IPS-18c (cell line): ENCODE results near the gene IDI2.
"Not testable (repeated sequence)": the region's sequence is repeated elsewhere in the genome, so short reads cannot be mapped to it uniquely, and the experiment has no call there.

ENCODE experiments used
- H3K4me3 ChIP-seq: 2 replicates; pipeline ENCODE4 v1.7.0; 2013; ENCODE audit warnings: low read depth, mild to moderate bottlenecking, low read length, moderate library complexity; ENCODE audit not compliant: insufficient read depth
- H3K9me3 ChIP-seq: one replicate; pipeline ENCODE4 v1.6.1; 2013; ENCODE audit warnings: mild to moderate bottlenecking, low read length, moderate library complexity; ENCODE audit not compliant: control insufficient read depth, insufficient read depth

IDI2 gene

GRCh38 chr10:1022413-1022812, 3.2 kb downstream of the IDI2 start:
- Histone ChIP-seq H3K9me3 (no peaks in the 10 kb centered on the region), H3K4me3 (no peak overlapping the region)

GRCh38 chr10:1020958-1021357, 4.7 kb downstream of the IDI2 start:
- H3K9me3 ChIP-seq, result no peaks in the 10 kb centered on the region
- no peak overlapping the region for H3K4me3 ChIP-seq

GRCh38 chr10:1020460-1020859, 5.2 kb downstream of the IDI2 start:
- Histone ChIP-seq H3K9me3 (no peaks in the 10 kb centered on the region), H3K4me3 (no peak overlapping the region)

GRCh38 chr10:1019362-1019761, 6.3 kb downstream of the IDI2 start:
- no peak overlapping the region for H3K4me3 ChIP-seq
- H3K9me3 ChIP-seq, result no peaks in the 10 kb centered on the region

- Histone ChIP-seq H3K4me3 (no peak overlapping the region), H3K9me3 (no peaks in the 10 kb centered on the region)
These were observed 10.0 kb downstream of the IDI2 start for GRCh38 chr10:1015688-1016087.

- Histone ChIP-seq H3K4me3 (no peak overlapping the region), H3K9me3 (no peaks in the 10 kb centered on the region)
These were observed 14.0 kb downstream of the IDI2 start for GRCh38 chr10:1011696-1012095.

GRCh38 chr10:1010703-1011102, 15.0 kb downstream of the IDI2 start:
- H3K9me3 ChIP-seq, result no peaks in the 10 kb centered on the region
- no peak overlapping the region for H3K4me3 ChIP-seq

GRCh38 chr10:1009947-1010346, 15.7 kb downstream of the IDI2 start:
- not testable (repeated sequence) for H3K9me3 ChIP-seq, H3K4me3 ChIP-seq

- H3K4me3 ChIP-seq, result no peak overlapping the region
- no peaks in the 10 kb centered on the region for H3K9me3 ChIP-seq
These were observed 16.6 kb downstream of the IDI2 start for GRCh38 chr10:1009071-1009494.

- no peak overlapping the region for H3K4me3 ChIP-seq
- no peaks in the 10 kb centered on the region for H3K9me3 ChIP-seq
These were observed 18.1 kb downstream of the IDI2 start for GRCh38 chr10:1007583-1007982.

- no peaks in the 10 kb centered on the region for H3K9me3 ChIP-seq
- no peak overlapping the region for H3K4me3 ChIP-seq
These were observed 19.1 kb downstream of the IDI2 start for GRCh38 chr10:1006573-1006972.

- Histone ChIP-seq H3K4me3 (no peak overlapping the region), H3K9me3 (no peaks in the 10 kb centered on the region)
These were observed 21.6 kb downstream of the IDI2 start for GRCh38 chr10:1003884-1004670.

GRCh38 chr10:1002425-1003006, 23.1 kb downstream of the IDI2 start:
- no peak overlapping the region for H3K4me3 ChIP-seq
- no peaks in the 10 kb centered on the region for H3K9me3 ChIP-seq

GRCh38 chr10:997266-998022, 28.2 kb downstream of the IDI2 start:
- Histone ChIP-seq H3K4me3 (no peak overlapping the region), H3K9me3 (no peaks in the 10 kb centered on the region)

- Histone ChIP-seq H3K9me3 (no peaks in the 10 kb centered on the region), H3K4me3 (no peak overlapping the region)
These were observed 29.6 kb downstream of the IDI2 start for GRCh38 chr10:996031-996430.

- Histone ChIP-seq H3K4me3 (no peak overlapping the region), H3K9me3 (no peaks in the 10 kb centered on the region)
These were observed 30.1 kb downstream of the IDI2 start for GRCh38 chr10:995559-995926.

- no peaks in the 10 kb centered on the region for H3K9me3 ChIP-seq
- H3K4me3 ChIP-seq, result no peak overlapping the region
These were observed 30.7 kb downstream of the IDI2 start for GRCh38 chr10:994836-995558.

- no peaks in the 10 kb centered on the region for H3K9me3 ChIP-seq
- H3K4me3 ChIP-seq, result no peak overlapping the region
These were observed 32.8 kb downstream of the IDI2 start for GRCh38 chr10:992871-993270.
